Panc1 (cell line): ENCODE results near the gene HOXB5. TPM values are rescaled to one million over a fixed set of nuclear protein-coding genes. Genes with fewer than 3 reads are reported as not detected.

Experiments
- ATAC-seq: fragments of 200-7000 bp; cut with Tn5 transposase; 2 replicates; pipeline ENCODE4 v1.9.1; 2020; ENCODE audit warnings: mild to moderate bottlenecking, moderate library complexity
- BruUV-seq: library from RNA; stranded (reverse); fragments of 400-500 nt; replicated peaks from 2 replicates; lab custom pipeline; 2021; lab: Mats Ljungman, UMichigan
- CTCF ChIA-PET: fragments of 300-600 bp; sonication (Branson Sonifier 250); formaldehyde crosslinking; loops from one replicate; lab custom pipeline; 2022; ENCODE audit warnings: antibody characterized with exemption; lab: Charles Lee
- POLR2A ChIA-PET: fragments of 300-600 bp; sonication (Branson Sonifier 250); formaldehyde crosslinking; loops from one replicate; lab custom pipeline; 2022; ENCODE audit warnings: antibody characterized with exemption; lab: Charles Lee
- DNase-seq: peaks from one replicate; pipeline ENCODE4 v3.0.0-alpha.2; 2010; ENCODE audit warnings: low read depth, low spot score
- H3K27ac ChIP-seq: 2 replicates; pipeline ENCODE4 v1.5.1; 2011; ENCODE audit warnings: mild to moderate bottlenecking, low read length, inconsistent platforms
- H3K27me3 ChIP-seq: fragments of 200-500 bp; sonication (Bioruptor generic); 2 replicates; pipeline ENCODE4 v1.6.0; 2014; ENCODE audit warnings: low read length, inconsistent platforms; ENCODE audit not compliant: control insufficient read depth, insufficient read depth
- H3K36me3 ChIP-seq: fragments of 200-500 bp; sonication (Bioruptor generic); 2 replicates; pipeline ENCODE4 v1.5.1; 2014; ENCODE audit warnings: inconsistent platforms, mild to moderate bottlenecking, low read length, moderate library complexity; ENCODE audit not compliant: control insufficient read depth, insufficient read depth
- H3K4me1 ChIP-seq: 2 replicates; pipeline ENCODE4 v1.5.1; 2011; ENCODE audit warnings: inconsistent platforms, mild to moderate bottlenecking, low read length, moderate library complexity; ENCODE audit not compliant: control insufficient read depth, insufficient read depth
- H3K4me3 ChIP-seq, 2 experiments: 2 replicates each; pipeline ENCODE4 v1.5.1; 2011 to 2012; ENCODE audit warnings: low read depth in 2 of 2, low read length in 2 of 2, mild to moderate bottlenecking in 2 of 2, inconsistent platforms in 1 of 2, moderate library complexity in 1 of 2
- H3K9me3 ChIP-seq: fragments of 200-500 bp; sonication (Bioruptor generic); 2 replicates; pipeline ENCODE4 v1.5.1; 2014; ENCODE audit warnings: low read depth, mild to moderate bottlenecking, inconsistent platforms, low read length, moderate library complexity; ENCODE audit not compliant: control insufficient read depth, insufficient read depth
- POLR2AphosphoS5 ChIP-seq: IDR thresholded peaks from 2 replicates; pipeline ENCODE4 v1.6.1; 2012; ENCODE audit warnings: mild to moderate bottlenecking, low read depth, low read length, moderate library complexity
- SIN3A ChIP-seq: IDR thresholded peaks from 2 replicates; pipeline ENCODE4 v1.6.1; 2012; ENCODE audit warnings: low read depth, mild to moderate bottlenecking, low read length, moderate library complexity, borderline replicate concordance; ENCODE audit not compliant: insufficient read depth
- TCF7L2 ChIP-seq: IDR thresholded peaks from 2 replicates; pipeline ENCODE4 v1.6.1; 2011; ENCODE audit warnings: mild to moderate bottlenecking, low read depth, low read length, inconsistent platforms
- in situ Hi-C: cut with HindIII; loops from 2 replicates; pipeline ENCODE4 v1.10.0; 2016; ENCODE audit warnings: low sequenced_read_pairs, low pct_unique_long_range_greater_than_20kb
- intact Hi-C: fragments of 100-400 bp; cut with micrococcal nuclease; formaldehyde crosslinking; loops from one replicate; pipeline ENCODE4 v1.10.0; 2022; ENCODE audit not compliant: unreplicated experiment
- total RNA-seq: library from RNA; stranded (reverse); gene quantifications from one replicate; pipeline ENCODE4 v1.2.1, GENCODE V29; 2021; ENCODE audit not compliant: unreplicated experiment
- TF ChIP-seq, protein P1 (sequence below), 2 experiments: IDR thresholded peaks; 2 replicates each; pipeline ENCODE4 v1.6.1; 2011 to 2012; ENCODE audit warnings: low read depth in 2 of 2, control low read depth in 1 of 2, low read length in 1 of 2, mild to moderate bottlenecking in 1 of 2, moderate library complexity in 1 of 2; ENCODE audit not compliant: insufficient read depth in 1 of 2
- TF ChIP-seq, protein P2 (sequence below): fragments of 450-650 bp; IDR thresholded peaks from 2 replicates; pipeline ENCODE4 v1.5.1; 2017; ENCODE audit warnings: mild to moderate bottlenecking

Gene HOXB5
- total RNA-seq, 1 experiment from 2014 or later: 67.2 TPM

GRCh38 chr17:48592577-48592976 is 1.0 kb downstream of the HOXB5 start:
- intact Hi-C loops (no loop called here), in situ Hi-C loops (no loop called here)
- H3K9me3 ChIP-seq: no peaks in the 10 kb centered on the region
- ChIA-PET CTCF (interaction anchor here (0.6 to 1.4 kb wide), 4 partner anchors 257 to 567 kb away, joined by 3 to 10 read pairs (median 6); no protein-coding TSS in a partner anchor), POLR2A (interaction anchor here (0.8 to 1.2 kb wide), 3 partner anchors 9 to 242 kb away, joined by 3 to 5 read pairs (median 3); partner anchors contain the start of gene HOXB8)
- H3K27me3 ChIP-seq: no peaks in the 10 kb centered on the region
- ATAC-seq (no peak), DNase-seq (no peak)
- H3K4me1 ChIP-seq: peaks cover 74% of the 10 kb centered on the region
- BruUV-seq: no TSS peak
- TF ChIP-seq POLR2AphosphoS5 (no peak), TCF7L2 (no peak), SIN3A (no peak)
- TF ChIP-seq, protein P1, sequence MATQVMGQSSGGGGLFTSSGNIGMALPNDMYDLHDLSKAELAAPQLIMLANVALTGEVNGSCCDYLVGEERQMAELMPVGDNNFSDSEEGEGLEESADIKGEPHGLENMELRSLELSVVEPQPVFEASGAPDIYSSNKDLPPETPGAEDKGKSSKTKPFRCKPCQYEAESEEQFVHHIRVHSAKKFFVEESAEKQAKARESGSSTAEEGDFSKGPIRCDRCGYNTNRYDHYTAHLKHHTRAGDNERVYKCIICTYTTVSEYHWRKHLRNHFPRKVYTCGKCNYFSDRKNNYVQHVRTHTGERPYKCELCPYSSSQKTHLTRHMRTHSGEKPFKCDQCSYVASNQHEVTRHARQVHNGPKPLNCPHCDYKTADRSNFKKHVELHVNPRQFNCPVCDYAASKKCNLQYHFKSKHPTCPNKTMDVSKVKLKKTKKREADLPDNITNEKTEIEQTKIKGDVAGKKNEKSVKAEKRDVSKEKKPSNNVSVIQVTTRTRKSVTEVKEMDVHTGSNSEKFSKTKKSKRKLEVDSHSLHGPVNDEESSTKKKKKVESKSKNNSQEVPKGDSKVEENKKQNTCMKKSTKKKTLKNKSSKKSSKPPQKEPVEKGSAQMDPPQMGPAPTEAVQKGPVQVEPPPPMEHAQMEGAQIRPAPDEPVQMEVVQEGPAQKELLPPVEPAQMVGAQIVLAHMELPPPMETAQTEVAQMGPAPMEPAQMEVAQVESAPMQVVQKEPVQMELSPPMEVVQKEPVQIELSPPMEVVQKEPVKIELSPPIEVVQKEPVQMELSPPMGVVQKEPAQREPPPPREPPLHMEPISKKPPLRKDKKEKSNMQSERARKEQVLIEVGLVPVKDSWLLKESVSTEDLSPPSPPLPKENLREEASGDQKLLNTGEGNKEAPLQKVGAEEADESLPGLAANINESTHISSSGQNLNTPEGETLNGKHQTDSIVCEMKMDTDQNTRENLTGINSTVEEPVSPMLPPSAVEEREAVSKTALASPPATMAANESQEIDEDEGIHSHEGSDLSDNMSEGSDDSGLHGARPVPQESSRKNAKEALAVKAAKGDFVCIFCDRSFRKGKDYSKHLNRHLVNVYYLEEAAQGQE (IDR thresholded peaks at IDR 0.05; ENCODE audit: insufficient read depth in 1 of 2, low read depth in 2 of 2, low read length in 1 of 2): no peak
- TF ChIP-seq, protein P2, sequence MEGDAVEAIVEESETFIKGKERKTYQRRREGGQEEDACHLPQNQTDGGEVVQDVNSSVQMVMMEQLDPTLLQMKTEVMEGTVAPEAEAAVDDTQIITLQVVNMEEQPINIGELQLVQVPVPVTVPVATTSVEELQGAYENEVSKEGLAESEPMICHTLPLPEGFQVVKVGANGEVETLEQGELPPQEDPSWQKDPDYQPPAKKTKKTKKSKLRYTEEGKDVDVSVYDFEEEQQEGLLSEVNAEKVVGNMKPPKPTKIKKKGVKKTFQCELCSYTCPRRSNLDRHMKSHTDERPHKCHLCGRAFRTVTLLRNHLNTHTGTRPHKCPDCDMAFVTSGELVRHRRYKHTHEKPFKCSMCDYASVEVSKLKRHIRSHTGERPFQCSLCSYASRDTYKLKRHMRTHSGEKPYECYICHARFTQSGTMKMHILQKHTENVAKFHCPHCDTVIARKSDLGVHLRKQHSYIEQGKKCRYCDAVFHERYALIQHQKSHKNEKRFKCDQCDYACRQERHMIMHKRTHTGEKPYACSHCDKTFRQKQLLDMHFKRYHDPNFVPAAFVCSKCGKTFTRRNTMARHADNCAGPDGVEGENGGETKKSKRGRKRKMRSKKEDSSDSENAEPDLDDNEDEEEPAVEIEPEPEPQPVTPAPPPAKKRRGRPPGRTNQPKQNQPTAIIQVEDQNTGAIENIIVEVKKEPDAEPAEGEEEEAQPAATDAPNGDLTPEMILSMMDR: no peak
- peak overlapping the region; percentile 70 to 99 for H3K4me3 ChIP-seq
- H3K27ac ChIP-seq: peak overlapping the region; percentile 99
- H3K36me3 ChIP-seq: no peaks in the 10 kb centered on the region; the same call in 1 of the 2 replicates

- H3K27me3 ChIP-seq: no peaks in the 10 kb centered on the region
Measured at GRCh38 chr17:48592057-48592514, 1.5 kb downstream of the HOXB5 start.

More at GRCh38 chr17:48592057-48592514, 1.5 kb downstream of the HOXB5 start:
- Histone ChIP-seq H3K27ac (peak overlapping the region; percentile 99), H3K9me3 (no peaks in the 10 kb centered on the region), H3K4me1 (peaks cover 78% of the 10 kb centered on the region), H3K36me3 (no peaks in the 10 kb centered on the region; the same call in 1 of the 2 replicates), H3K4me3 (peak overlapping the region; percentile 70 to 99)
- no TSS peak for BruUV-seq
- ATAC-seq (no peak), DNase-seq (no peak)
- CTCF ChIA-PET: interaction anchor here (0.6 to 1.4 kb wide), 3 partner anchors 256 to 567 kb away, joined by 3 to 10 read pairs (median 6); no protein-coding TSS in a partner anchor
- intact Hi-C loops (no loop called here), in situ Hi-C loops (no loop called here)
- TF ChIP-seq, protein P1 (IDR thresholded peaks at IDR 0.05; ENCODE audit: insufficient read depth in 1 of 2, low read depth in 2 of 2, low read length in 1 of 2): no peak
- TF ChIP-seq, protein P2: no peak
- TF ChIP-seq POLR2AphosphoS5 (peak; percentile 59; the same call in 1 of the 2 replicates), SIN3A (0 out of 2 replicates have a peak, but pooled peaks have one; percentile 45), TCF7L2 (no peak)
- POLR2A ChIA-PET: interaction anchor here (0.8 to 1.2 kb wide), 3 partner anchors 9 to 241 kb away, joined by 3 to 5 read pairs (median 3); partner anchors contain the start of gene HOXB8
